ENCODE data around the gene PPP1R27.

PPP1R27 gene

GRCh38 chr17:81834831-81835267 is at the start of gene PPP1R27:
PPP1R27 (minus strand) TSS chr17:81835050; CDS start chr17:81834953, 97 bp downstream.
- no peak for DNase-seq

- DNase-seq = no peak
These were observed 49.7 kb upstream of the PPP1R27 start for GRCh38 chr17:81884520-81884919.

GRCh38 chr17:81879121-81879520 is 44.3 kb upstream of the PPP1R27 start:
- no peak for DNase-seq

- no peak for DNase-seq
These were observed 43.4 kb upstream of the PPP1R27 start for GRCh38 chr17:81878294-81878693.

- no peak for DNase-seq
These were observed 42.7 kb upstream of the PPP1R27 start for GRCh38 chr17:81877569-81877968.

- peak; percentile 59 for DNase-seq
These were observed 36.8 kb upstream of the PPP1R27 start for GRCh38 chr17:81871387-81872230.

GRCh38 chr17:81870981-81871386 is 36.1 kb upstream of the PPP1R27 start, which contains the start of gene ARHGDIA:
ARHGDIA (minus strand) TSS chr17:81871337; CDS start chr17:81869930, 1,407 bp downstream.
- no peak for DNase-seq

- DNase-seq = no peak
These were observed 35.5 kb upstream of the PPP1R27 start for GRCh38 chr17:81870131-81870980.

GRCh38 chr17:81869221-81870130 is 34.6 kb upstream of the PPP1R27 start:
- DNase-seq = no peak

- DNase-seq = peak; percentile 25
These were observed 33.9 kb upstream of the PPP1R27 start for GRCh38 chr17:81868674-81869220.

GRCh38 chr17:81867991-81868673 is 33.3 kb upstream of the PPP1R27 start:
- no peak for DNase-seq

- no peak for DNase-seq
These were observed 32.5 kb upstream of the PPP1R27 start for GRCh38 chr17:81867170-81867990.

- no peak for DNase-seq
These were observed 31.8 kb upstream of the PPP1R27 start for GRCh38 chr17:81866440-81867169.

GRCh38 chr17:81865733-81866439 is 31.0 kb upstream of the PPP1R27 start:
- DNase-seq = peak; percentile 47

GRCh38 chr17:81865358-81865732 is 30.5 kb upstream of the PPP1R27 start:
- DNase-seq = no peak

GRCh38 chr17:81863833-81864768 is 29.3 kb upstream of the PPP1R27 start:
- DNase-seq = no peak

- no peak for DNase-seq
These were observed 28.3 kb upstream of the PPP1R27 start for GRCh38 chr17:81863123-81863675.

All from SHP77 treated with DMSO at 0.1 percent for 48 hours (cell line).